Heart left ventricle (tissue), 13 donors: Measurements from ENCODE around the gene DDX47.

ENCODE experiments used
- CTCF ChIP-seq, 12 donors: fragments of 200-600 bp; sonication (generic) in 4 of 12; IDR thresholded peaks; one replicate each; pipeline versions ENCODE4 v1.5.0 to v1.8.0; 2018 to 2022; ENCODE audit warnings: antibody characterized with exemption in 12 of 12, mild to moderate bottlenecking in 5 of 12
- POLR2A ChIP-seq, 2 donors: fragments of 450-650 bp; IDR thresholded peaks; one replicate each; pipeline ENCODE4 v1.6.1; 2017; ENCODE audit warnings: antibody characterized with exemption in 2 of 2, mild to moderate bottlenecking in 2 of 2, moderate library complexity in 2 of 2
- donor health status: ischemic (EF 13 %, LVEDD 7.1; RV severe dilation, severe dysfunction).
- donor health status: DM: no; HTN: yes; CAD: no.
- donor health status: DM: no; HTN: no; CAD: no.
- donor health status: ischemic (EF 25% LVEDD 6.9; RV normal size, moderate dysfunction).
- donor health status: ischemic (EF 25% LVEDD 5.7; RV mildly dilated, moderate dysfunction).
- donor health status: ischemic (EF 35%, LVEDD 5.7; RV mildly dilated, moderate dysfunction).
- donor health status: nonischemic (EF 11% LVEDD 7.7; RV severe dilation, severe dysfunction).
- donor health status: DM: yes; HTN: yes; CAD: no.
- donor health status: PGD.
- donor health status: ischemic (EF 29% LVEDD 5.4; RV normal size, mild dysfunction).
- donor health status: nonischemic (EF 23%, LVEDD 6.1; RV moderate dilation, normal function).

GRCh38 chr12:12864243-12864642, 51.1 kb downstream of the DDX47 start:
- TF ChIP-seq POLR2A (IDR thresholded peaks at IDR 0.05) (no peak), CTCF (IDR thresholded peaks at IDR 0.05) (no peak)
